Measurements from ENCODE around the gene BRD3. TPM values are rescaled to one million over a fixed set of nuclear protein-coding genes. Genes with fewer than 3 reads are reported as not detected.
"Not testable (repeated sequence)": the region's sequence is repeated elsewhere in the genome, so short reads cannot be mapped to it uniquely, and the experiment has no call there.

The BRD3 gene
- total RNA-seq, 1 donor from 2014 or later = 43.3 TPM

DNA sequence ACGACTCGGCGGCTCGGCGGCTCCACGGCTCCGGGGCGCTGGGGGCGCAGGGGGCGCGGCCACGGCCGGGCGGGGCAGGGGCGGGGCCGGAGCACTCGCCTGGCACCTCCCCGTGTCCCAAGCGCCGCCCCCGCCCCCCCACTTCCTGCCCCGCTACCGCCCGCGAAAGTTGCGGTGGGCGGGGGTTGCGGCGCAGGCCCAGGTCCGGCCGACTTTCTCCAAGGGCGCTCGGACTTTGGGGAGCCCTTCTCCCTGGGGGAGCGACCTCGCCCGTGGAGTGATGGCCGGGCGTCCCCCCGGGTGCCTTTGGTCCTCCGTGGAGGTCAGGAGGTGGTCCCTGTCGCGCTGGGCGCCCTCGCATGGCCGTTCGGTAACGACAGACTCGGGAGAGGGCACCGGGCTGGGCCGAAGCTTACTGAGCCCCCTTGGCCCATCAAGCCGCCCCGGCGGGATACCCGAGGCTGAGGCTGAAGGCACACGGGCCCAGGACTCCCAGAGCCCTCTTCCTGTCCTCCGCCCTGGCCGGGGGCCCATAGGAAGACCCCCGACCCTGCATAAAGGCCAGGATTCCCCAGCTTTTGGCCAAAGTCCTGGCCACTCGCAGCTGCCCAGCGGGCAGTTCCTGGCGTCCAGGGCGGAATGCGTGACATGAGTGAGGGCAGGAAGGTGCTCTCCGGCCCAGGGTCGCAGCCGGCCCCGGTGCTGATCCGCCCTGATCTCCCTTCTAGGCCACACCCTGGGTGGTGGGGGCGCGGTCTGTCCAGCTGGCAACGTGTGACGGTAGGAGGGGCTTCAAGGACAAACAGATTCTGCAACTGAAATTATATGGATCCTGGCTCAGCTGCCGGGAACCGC is 74.8 kb downstream of the BRD3 start:
- Mint-ChIP-seq H3K27me3 (ENCODE audit: low read depth) (peaks cover 20% of the 10 kb centered on the region), H3K36me3 (ENCODE audit: low read depth) (no peaks in the 10 kb centered on the region), H3K4me1 (ENCODE audit: low read depth) (no peaks in the 10 kb centered on the region), H3K27ac (no peak overlapping the region), H3K4me3 (ENCODE audit: low read depth) (peak overlapping the region; percentile 68), H3K9me3 (no peaks in the 10 kb centered on the region)
- intact Hi-C loops (cut with micrococcal nuclease) = loop anchor here (2.0 kb wide), 1 partner anchor 32 kb away; the partner anchor contains the start of gene BRD3OS
- DNase-seq (ENCODE audit: low spot score) = peak; percentile 62

DNA sequence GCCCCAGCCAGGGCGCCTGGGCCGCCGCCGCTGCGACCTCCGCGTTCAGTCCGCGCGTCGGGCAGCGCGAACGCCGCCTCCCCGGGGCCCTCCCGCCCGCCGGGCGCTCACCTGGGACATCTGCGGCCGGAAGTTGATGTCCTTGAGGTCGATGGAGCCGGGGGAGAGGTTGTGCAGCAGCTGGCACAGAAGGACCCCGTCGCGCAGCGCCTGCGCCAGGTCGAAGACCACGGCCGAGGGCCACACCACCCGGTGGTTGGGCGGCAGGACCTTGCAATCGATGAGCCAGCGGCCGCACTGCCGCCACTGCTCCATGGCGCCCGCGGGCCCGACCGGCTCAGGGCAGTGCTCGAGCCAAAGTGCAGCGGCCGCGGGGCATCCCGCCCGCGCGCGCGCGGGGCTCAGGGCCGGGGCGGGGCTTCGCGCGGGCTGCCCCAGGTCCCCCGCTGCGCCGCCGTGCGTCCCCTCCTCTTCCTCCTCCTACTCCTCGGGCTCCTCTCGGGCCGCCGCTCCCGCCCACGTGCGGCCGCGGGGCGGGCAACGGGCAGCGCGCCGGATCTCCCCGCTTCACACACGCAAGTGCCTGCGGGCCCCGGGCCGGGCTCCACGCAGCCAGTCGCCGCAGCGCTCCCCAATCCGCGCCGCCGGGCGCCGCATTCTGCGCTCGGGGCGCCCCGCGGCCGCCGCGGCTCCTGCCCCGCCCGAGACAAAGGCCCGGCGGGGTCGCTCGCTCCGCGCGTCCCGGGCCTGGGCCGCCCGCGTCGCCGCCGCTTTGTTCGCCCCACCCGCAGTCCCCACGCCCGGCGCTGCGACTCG is 75.7 kb downstream of the BRD3 start, which contains the start of gene VAV2:
VAV2 (minus strand) TSS at position 361 of the 816 bp plus-strand sequence; CDS start at position 315, 46 bp downstream.
- intact Hi-C loops (cut with micrococcal nuclease) = loop anchor here (2.0 kb wide), 1 partner anchor 33 kb away; the partner anchor contains the start of gene BRD3OS
- DNase-seq (ENCODE audit: low spot score) = peak; percentile 44
- Mint-ChIP-seq H3K27ac (no peak within 1 kb of the TSS), H3K36me3 (ENCODE audit: low read depth) (no peaks in the 10 kb centered on the region), H3K4me1 (ENCODE audit: low read depth) (no peaks in the 10 kb centered on the region), H3K27me3 (ENCODE audit: low read depth) (peaks cover 20% of the 10 kb centered on the region), H3K9me3 (no peaks in the 10 kb centered on the region), H3K4me3 (ENCODE audit: low read depth) (peak within 1 kb of the TSS; percentile 67)

- peak overlapping the region; percentile 30 for H3K4me3 Mint-ChIP-seq (ENCODE audit: low read depth)
- DNase-seq (ENCODE audit: low spot score) = no peak
- H3K27ac Mint-ChIP-seq = no peak overlapping the region
- peaks cover 22% of the 10 kb centered on the region for H3K27me3 Mint-ChIP-seq (ENCODE audit: low read depth)
- intact Hi-C loops (cut with micrococcal nuclease) = no loop called here
- no peaks in the 10 kb centered on the region for H3K9me3 Mint-ChIP-seq
- H3K4me1 Mint-ChIP-seq (ENCODE audit: low read depth) = no peaks in the 10 kb centered on the region
- no peaks in the 10 kb centered on the region for H3K36me3 Mint-ChIP-seq (ENCODE audit: low read depth)
Observed at GRCh38 chr9:133991214-133991921, 76.5 kb downstream of the BRD3 start.

DNA sequence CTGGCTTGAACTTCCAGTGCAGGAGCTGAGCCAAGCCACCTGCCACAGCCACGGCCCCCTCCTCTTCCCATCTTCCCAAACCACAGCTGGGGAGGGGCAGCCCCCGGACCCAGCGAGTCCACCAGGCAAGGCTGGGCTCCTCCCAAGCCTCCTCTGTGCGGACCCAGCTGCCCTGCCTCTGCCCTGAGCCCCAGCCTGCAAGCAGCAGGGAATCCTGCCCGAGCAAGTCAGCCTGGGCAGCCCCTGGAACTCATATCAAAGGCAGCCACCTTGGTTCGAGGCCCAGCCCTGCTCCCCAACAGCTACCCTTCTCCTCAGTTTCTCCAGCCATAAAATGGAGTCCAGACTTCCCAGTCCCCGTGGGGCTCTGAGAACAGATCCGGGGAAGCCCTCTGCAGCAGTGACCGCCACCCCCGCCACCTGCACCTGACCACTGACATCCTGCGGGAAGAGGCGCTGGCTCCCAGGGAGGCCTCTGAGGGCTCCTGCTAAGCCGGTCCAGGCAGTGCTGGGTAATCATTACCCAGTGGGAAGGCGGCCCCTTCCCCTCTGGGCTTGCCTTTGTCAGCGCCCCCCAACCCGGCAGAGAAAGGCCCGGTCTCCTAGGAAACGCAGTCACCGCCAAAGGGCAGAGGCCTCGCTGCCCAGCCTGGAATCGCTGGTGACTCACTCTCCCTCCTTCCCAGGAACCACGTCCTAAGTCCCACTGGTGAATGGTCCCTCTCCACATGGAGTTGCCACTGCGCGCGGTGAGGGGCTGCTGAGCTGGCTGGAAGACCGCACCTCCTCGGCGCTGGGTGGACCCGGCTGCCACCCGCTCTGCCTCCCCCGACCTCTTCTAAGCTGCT is 77.2 kb downstream of the BRD3 start:
- H3K4me1 Mint-ChIP-seq (ENCODE audit: low read depth) = no peaks in the 10 kb centered on the region
- H3K27me3 Mint-ChIP-seq (ENCODE audit: low read depth) = peaks cover 22% of the 10 kb centered on the region
- DNase-seq (ENCODE audit: low spot score) = no peak
- H3K27ac Mint-ChIP-seq = no peak overlapping the region
- intact Hi-C loops (cut with micrococcal nuclease) = no loop called here
- no peaks in the 10 kb centered on the region for H3K36me3 Mint-ChIP-seq (ENCODE audit: low read depth)
- no peaks in the 10 kb centered on the region for H3K9me3 Mint-ChIP-seq
- H3K4me3 Mint-ChIP-seq (ENCODE audit: low read depth) = peak overlapping the region; percentile 30

- Mint-ChIP-seq H3K4me3 (ENCODE audit: low read depth) (no peak overlapping the region), H3K27ac (no peak overlapping the region), H3K36me3 (ENCODE audit: low read depth) (no peaks in the 10 kb centered on the region), H3K27me3 (ENCODE audit: low read depth) (peaks cover 22% of the 10 kb centered on the region), H3K4me1 (ENCODE audit: low read depth) (no peaks in the 10 kb centered on the region), H3K9me3 (no peaks in the 10 kb centered on the region)
- intact Hi-C loops (cut with micrococcal nuclease) = no loop called here
- DNase-seq (ENCODE audit: low spot score) = no peak
Observed at GRCh38 chr9:133989625-133990365, 78.0 kb downstream of the BRD3 start.

DNA sequence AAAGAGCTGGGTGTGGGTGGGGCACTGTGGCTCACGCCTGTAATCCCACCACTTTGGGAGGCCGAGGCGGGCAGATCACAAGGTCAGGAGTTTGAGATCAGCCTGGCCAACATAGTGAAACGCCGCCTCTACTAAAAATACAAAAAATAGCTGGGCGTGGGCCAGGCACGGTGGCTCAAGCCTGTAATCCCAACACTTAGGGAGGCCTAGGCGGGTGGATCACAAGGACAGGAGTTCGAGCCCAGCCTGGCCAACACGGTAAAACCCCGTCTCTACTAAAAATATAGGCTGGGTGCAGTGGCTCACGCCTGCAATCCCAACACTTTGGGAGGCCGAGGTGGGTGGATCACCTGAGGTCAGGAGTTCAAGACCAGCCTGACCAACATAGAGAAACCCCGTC is 79.1 kb downstream of the BRD3 start:
- DNase-seq (ENCODE audit: low spot score); H3K4me3 Mint-ChIP-seq (ENCODE audit: low read depth); H3K9me3 Mint-ChIP-seq; H3K4me1 Mint-ChIP-seq (ENCODE audit: low read depth); intact Hi-C loops (cut with micrococcal nuclease); H3K36me3 Mint-ChIP-seq (ENCODE audit: low read depth); H3K27ac Mint-ChIP-seq: not testable (repeated sequence)
- H3K27me3 Mint-ChIP-seq (ENCODE audit: low read depth) = peaks cover 19% of the 10 kb centered on the region

GRCh38 chr9:133987946-133988665 is 79.7 kb downstream of the BRD3 start:
- Mint-ChIP-seq H3K27me3 (ENCODE audit: low read depth) (peaks cover 19% of the 10 kb centered on the region), H3K27ac (no peak overlapping the region), H3K4me3 (ENCODE audit: low read depth) (no peak overlapping the region), H3K36me3 (ENCODE audit: low read depth) (no peaks in the 10 kb centered on the region), H3K9me3 (no peaks in the 10 kb centered on the region), H3K4me1 (ENCODE audit: low read depth) (no peaks in the 10 kb centered on the region)
- DNase-seq (ENCODE audit: low spot score) = no peak
- intact Hi-C loops (cut with micrococcal nuclease) = no loop called here

DNA sequence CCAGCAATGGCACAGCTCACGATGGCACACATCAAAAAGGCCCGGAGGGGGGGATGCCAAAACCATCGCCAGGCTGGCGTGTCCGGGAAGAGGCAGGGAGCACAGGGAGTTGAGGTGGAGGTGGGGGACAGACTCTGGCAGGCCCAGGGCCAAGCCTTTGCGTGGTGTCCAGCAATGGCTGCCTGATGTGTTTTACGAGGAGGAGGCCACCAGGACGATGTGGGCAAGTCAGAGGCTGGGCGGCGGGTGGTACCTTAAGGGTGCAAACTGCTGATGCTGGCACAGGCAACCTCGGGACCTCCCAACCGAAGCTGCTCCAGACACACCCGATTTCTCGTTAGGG is 80.4 kb downstream of the BRD3 start:
- Mint-ChIP-seq H3K27me3 (ENCODE audit: low read depth) (peaks cover 19% of the 10 kb centered on the region), H3K27ac (no peak overlapping the region), H3K36me3 (ENCODE audit: low read depth) (no peaks in the 10 kb centered on the region), H3K4me1 (ENCODE audit: low read depth) (no peaks in the 10 kb centered on the region), H3K4me3 (ENCODE audit: low read depth) (no peak overlapping the region), H3K9me3 (no peaks in the 10 kb centered on the region)
- DNase-seq (ENCODE audit: low spot score) = no peak
- intact Hi-C loops (cut with micrococcal nuclease) = no loop called here

- Mint-ChIP-seq H3K4me1 (ENCODE audit: low read depth) (no peaks in the 10 kb centered on the region), H3K27ac (no peak overlapping the region), H3K36me3 (ENCODE audit: low read depth) (no peaks in the 10 kb centered on the region), H3K27me3 (ENCODE audit: low read depth) (peaks cover 19% of the 10 kb centered on the region), H3K4me3 (ENCODE audit: low read depth) (no peak overlapping the region), H3K9me3 (no peaks in the 10 kb centered on the region)
- no peak for DNase-seq (ENCODE audit: low spot score)
- intact Hi-C loops (cut with micrococcal nuclease) = no loop called here
Observed at GRCh38 chr9:133986774-133987445, 80.9 kb downstream of the BRD3 start.

- Mint-ChIP-seq H3K36me3 (ENCODE audit: low read depth) (no peaks in the 10 kb centered on the region), H3K27ac (no peak overlapping the region), H3K9me3 (no peaks in the 10 kb centered on the region), H3K4me1 (ENCODE audit: low read depth) (no peaks in the 10 kb centered on the region), H3K4me3 (ENCODE audit: low read depth) (no peak overlapping the region), H3K27me3 (ENCODE audit: low read depth) (peaks cover 19% of the 10 kb centered on the region)
- intact Hi-C loops (cut with micrococcal nuclease) = no loop called here
- DNase-seq (ENCODE audit: low spot score) = no peak
Observed at GRCh38 chr9:133986061-133986460, 81.8 kb downstream of the BRD3 start.
